ENCODE results near the gene PTPRE.
"Not testable (repeated sequence)": the region's sequence is repeated elsewhere in the genome, so short reads cannot be mapped to it uniquely, and the experiment has no call there.

Gene PTPRE

DNA sequence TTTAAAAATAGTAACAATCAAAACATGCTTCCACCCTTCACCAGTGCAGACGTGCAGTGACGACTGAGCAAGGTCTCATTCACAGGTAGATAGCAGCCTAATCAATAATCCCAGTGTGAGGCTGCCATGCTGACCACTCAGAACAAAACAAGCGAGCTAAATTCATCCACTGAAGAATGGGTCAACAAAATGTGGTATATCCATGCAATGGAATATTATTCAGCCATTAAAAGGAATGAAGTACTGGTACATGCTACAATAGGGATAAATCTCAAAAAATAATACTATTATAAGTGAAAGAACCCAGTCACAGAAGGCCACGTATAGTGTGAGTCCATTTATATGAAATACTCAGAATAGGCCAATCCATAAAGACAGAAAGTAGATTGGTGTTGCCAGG, 74.0 kb downstream of the PTPRE start:
- no peak for DNase-seq (ENCODE audit: low read depth in 2 of 2)

DNA sequence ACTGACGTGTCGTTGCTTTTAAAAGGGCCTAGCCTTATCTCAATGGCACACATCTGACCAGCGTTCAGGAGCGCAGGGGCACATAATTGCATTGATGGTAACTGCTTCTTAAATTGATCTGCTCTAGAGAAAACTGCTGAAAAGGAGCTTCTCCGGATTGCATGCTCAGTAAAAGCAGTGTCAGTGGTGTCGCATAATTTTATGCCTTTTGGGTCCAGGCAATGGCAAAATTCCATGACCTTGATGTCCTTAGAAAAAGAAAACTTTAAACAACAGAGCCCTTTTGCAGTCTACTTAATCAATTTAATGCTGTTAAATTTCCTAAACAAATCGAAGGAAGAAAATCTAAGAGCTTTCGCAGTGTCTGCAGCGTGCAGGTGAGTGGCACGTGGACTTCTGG, 75.7 kb downstream of the PTPRE start:
- DNase-seq (ENCODE audit: low read depth in 2 of 2) = no peak

DNA sequence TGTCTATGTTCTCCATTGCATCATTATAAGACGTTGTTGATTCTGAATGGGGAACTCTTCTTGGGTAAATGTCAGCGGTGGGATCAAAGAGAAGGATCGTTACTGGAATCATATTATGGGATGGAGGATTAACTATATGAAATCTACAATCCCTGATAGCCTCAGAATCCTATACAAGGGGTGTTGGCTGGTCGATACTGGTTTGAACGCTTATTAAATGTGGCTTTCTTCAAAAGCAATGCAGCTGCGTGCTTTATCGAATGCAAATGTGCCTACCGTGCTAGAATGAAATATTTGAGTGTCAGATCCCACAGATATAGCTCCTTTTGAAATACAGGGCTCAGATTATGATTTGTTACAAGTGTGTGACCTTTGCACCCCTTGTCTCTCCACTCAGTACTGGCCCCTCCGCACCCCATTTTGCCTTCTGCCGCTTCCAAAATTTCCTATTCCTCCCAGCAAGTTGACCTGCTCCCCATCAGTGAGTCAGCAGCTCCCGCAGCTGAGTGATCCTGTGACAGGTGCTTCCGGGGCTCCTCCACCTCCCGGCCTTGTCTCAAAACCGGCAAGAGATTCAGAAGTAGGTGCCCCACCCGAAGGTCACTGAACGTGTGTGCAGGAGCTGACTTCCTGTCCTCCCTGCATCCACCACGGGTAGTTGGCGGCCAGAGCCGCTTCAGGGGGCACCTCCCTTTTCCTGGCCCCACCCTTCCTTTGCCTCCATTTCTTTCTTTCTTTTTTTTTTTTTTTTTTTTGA, 76.6 kb downstream of the PTPRE start:
- no peak for DNase-seq (ENCODE audit: low read depth in 2 of 2)

DNA sequence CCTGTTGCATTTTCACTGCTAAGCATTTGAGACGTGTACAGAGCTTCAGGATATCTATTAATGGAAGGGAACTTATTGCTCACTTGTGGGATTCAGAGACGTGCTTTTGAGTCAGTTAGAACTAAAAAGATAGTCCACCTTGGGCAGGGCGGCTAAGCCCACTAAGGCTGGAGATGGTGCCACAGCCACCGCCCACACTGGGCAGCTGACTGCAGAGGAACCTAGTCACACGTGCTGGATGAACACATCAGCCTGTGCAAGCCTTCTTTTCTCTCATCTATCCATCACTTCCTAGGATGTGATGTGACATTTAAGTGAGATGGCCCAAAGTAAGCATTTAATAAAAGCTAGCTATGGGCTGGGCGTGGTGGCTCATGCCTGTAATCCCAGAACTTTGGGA, 78.0 kb downstream of the PTPRE start:
- DNase-seq (ENCODE audit: low read depth in 2 of 2) = no peak

DNA sequence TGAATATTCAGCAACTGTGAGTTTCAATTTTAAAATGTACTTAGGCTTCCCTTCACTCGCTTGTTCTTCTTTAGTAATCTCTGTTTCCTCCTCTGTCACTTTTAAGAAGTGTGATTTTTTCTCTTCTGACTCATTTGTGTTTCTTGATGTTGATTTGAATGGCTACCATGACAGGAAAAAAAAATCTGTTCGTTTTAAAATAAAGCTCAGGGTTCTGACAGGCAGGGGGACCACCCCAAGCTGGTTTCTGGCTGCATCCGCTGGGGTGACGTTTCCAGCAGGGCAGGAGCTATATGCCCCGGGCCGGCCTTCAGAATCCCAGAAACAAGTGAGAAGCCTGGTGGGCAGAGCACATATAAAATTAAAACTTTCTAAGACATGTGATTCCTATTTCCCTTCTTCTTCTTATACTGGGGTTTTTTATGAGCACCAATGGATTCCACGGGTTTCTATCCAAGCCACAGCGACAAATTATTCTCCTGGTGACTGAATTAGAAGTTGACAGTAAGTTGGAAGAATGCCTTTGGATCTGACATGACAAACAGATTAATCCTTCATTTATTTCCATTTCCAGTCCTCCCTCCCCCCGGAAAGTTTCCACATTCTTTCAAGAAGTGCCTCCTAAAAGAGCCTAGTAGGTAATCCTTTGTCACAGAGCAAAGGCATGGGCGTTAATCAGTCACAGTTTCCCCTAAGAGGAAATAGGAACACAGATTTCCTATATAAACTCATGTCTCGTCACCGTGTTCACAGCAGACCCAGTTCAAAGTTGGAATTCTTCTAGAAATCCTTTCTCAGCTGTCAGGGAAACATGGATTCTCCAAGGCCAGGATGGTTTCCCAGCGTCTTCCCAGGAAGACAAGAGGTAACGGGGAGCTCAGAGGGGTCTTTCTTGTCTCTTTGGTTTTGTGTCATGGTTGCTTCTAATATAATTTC, 79.9 kb downstream of the PTPRE start:
- no peak for DNase-seq (ENCODE audit: low read depth in 2 of 2)

DNA sequence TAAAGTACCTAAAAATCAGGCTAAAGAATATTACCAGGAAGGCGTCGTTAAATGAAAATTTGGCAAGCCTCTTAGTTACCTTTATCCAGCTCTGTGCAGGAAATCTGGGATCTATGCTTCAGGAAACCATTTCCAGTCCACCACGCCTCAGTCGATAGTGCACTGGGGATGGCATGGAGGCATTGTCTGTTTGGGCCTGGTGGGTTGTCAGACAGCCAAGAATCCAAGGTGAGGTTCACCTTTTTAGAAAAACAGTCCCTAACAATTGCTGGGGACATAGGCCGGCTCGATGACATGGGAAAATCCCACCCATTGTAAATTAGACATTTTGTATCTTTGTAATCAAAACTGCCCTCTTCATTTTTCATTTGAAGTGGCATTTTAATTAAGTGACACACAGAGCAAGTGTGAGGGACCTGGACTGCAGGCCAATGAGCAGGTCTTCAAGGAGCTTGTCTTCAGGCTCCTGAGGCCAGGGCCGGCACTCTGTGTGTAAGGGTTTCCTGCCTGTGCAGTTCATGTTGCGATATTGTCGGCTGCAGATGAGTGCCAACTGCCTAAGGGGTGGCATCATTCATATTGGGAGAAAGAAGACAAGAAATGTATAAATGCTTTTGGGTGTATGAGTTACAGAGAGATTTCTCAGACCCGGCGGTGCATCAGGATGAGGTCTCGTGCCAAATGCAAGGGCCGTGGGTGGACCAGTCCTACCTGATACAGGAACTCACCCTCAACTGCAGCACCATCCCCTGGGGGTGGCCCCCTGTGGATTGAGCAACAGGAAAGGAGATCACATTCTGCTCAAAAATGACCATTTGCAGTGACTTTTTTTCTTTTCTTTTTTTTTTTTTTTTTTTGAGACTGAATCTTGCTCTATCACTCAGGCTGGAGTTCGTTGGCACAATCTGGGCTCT, 80.8 kb downstream of the PTPRE start:
- DNase-seq (ENCODE audit: low read depth in 2 of 2) = no peak

DNA sequence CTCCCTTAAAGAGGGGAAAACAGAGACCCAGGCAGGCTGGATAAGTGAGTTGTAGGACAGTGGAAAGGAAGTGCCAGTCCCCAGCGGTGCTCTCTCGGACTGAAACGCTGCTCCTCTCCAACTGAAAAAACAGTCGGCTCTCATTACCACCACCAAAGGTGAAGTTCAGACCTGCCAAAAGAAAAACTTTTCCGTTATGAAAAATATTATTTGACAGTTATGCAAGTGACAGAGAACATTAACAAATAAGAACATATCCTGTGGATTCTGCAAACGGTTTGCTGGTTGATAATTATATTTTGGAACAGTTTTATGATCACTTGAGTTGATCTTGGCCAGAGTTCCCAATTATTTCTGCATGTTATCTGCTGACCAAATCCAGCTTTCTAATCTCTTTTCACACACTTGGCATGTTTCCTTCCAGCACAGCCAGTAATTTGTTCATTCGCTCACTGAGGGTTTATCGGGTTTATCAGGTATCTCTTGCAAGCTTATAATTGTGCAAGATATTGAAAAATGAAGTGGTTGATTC, 82.6 kb downstream of the PTPRE start:
- DNase-seq (ENCODE audit: low read depth in 2 of 2) = no peak

DNA sequence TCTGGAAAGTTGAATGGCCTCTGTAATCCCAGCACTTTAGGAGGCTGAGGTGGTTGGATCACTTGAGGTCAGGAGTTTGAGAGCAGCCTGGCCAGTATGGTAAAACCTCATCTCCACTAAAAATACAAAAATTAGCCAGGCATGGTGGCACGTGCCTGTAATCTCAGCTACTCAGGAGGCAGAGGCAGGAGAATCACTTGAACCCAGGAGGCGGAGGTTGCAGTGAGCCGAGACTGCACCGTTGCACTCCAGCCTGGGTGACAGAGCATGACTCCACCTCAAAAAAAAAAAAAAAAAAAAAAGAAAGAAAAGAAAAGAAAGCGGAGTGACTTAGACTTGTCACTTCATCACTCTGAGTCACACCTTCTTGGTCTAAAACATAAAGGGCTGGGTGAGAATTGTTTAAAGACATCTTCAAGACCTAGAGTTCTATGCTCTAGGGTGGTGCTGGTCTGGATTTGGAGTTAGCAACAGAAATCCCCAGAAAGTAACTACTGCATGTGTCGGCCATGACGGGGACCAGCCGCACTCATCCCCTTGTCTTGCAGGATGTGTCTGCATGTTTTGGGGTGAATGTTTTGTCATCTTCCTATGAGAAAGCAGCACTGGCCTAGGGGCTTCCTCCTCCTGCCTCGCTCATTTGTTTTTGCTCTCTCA, 83.4 kb downstream of the PTPRE start:
- DNase-seq (ENCODE audit: low read depth in 2 of 2) = not testable (repeated sequence)

DNA sequence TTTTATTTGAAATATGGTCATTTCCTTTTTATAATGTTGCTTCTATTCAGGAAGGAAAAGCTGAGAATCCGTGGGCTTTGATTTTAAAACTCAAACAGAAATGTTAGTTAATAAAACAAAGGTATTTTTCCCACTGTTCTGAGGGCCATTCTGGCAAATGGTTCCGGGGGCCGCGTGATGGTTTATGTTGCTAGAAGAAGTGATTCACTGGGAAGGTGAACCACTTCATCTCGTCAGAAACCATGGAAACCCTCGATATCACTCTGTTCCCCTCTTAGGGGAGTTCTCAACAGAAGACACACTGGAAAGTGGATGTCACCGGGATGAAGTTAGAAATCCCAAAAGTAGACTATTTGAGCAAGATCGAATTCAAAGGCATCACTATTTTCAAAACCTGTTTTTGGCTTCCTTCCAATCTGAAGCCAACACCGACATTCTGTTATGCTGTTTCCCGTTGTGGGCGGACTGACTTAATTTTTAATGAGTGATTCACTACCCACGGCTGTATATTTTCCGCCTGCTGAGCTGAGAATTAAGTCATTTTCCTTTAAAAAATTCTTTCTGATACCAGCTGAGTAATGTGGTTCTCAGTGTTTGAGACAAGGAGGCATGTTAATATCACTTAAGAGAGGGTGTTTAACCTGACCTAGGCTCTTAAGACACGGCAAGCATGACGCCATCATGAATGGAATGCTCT, 84.1 kb downstream of the PTPRE start:
- peak in 1 of 2 donors; percentile 17 for DNase-seq (ENCODE audit: low read depth in 2 of 2)

DNA sequence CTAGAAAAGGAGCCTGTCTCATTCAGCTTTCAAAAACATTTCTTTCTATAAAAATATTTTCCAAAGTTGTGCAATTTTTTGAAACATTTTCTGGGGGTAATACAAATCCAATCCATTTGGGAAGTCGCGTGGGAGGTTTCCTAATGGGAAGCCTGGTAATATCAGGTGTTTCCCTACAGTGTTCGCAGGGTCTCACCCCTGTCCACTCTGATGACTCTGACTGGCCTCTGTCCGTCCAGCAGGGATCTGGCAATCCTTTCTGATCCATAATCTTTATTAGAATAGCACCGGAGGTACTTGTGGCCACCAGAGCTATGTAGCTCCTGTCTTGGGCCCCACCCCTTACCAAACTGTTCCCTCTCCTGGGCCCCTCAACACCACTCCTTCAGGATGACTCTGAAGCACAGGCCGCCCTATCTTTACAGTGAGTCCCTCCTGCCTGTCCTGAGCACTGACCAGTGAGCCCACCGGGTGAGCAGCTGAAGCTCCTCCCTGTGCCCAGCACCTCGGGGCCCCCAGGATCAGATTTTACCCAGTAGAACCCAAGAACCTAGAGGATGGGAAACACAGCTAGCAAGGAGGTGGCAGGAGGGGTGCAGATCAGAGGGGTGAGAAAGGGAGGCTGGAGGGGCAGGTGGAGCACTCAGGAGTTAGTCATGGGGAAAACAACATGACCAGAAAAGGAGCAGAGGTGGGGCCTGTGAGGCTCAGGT, 84.8 kb downstream of the PTPRE start:
- DNase-seq (ENCODE audit: low read depth in 2 of 2) = no peak

DNA sequence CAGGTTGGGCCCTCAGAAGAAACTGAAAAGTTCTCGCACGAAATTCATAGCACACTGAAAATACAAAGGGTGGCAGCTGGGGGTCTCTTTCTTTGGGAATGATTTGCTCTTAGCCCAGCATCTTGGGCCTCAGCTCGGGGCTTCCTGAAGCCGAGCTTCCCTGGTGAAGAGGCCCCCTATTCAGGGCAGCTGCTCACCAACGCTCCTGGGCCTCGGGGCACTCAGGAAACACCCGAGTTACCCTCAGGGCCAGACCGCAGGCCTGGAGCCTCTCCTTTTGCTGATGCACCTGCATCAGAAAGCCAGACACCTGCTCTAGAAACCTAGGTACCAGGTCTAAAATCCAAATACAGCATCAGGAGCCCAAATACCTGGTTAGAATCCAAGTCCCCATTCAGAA, 85.5 kb downstream of the PTPRE start:
- no peak for DNase-seq (ENCODE audit: low read depth in 2 of 2)

DNA sequence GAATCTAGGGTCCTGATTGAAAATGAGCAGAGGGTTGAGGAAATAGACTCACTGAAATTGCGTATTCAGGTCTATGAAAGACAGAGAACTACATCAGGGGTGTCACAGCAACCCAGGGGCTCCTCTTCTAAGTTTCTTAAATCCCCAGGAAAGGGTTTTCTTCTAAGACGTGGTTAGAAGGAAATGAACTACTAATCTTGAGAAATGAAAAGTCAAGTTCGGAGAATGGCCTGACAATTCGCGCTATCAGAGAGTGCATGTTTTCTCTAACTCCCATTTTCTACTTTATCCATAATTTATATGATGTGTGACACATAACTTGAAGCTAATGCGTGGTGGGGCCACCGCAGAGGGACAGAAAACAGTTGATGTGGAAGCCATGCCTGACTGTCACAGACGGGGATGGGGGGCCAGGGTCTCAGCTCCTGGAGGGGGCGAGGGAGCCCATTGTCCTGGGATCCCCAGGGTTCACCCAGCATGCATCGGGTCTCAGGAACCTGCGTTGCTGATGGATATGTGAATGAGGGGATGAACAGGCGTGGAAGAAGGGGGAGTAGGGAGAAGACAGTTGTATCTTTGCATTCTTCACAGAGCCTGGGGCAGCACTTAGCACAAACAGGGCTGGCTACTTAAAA, 86.3 kb downstream of the PTPRE start:
- no peak for DNase-seq (ENCODE audit: low read depth in 2 of 2)

DNA sequence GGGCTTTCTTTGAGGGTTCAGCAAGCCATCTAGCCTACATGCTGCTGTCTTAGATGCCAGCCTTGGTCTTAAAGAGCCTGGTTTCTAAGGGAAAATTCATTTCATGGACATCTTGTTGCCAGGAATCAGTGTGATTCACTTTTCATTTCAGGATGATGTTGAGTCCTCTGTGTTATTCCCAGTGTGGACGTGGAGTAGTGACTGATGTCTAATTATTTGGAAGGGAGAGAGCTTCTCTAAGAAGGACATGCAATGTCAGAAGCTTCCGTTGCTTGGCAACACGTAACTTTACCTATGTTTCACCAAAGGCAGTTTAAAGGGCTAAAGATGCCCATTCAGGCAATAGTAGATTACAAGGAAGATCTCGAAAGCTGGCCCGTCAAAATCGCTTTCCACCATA, 89.0 kb downstream of the PTPRE start:
- no peak for DNase-seq (ENCODE audit: low read depth in 2 of 2)

DNA sequence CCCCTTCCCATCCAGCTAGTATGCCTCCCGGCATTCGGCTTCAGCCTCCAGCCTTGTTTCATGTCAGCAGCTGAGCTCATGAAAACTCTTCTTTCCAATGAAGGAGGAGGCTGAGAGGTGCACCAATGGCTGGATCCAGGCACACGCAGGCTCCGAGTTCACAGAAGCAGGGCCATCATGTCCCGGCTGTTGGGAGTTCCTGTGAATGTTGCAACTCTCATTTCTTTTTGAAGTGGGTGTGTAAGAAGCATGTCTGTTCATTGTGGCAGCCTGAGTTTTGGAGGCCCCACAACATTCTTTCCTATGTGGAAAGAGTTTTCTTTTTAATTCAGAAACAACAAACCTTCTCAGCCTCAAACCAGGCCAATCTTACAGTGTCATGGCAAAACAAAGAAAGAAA, 89.7 kb downstream of the PTPRE start:
- DNase-seq (ENCODE audit: low read depth in 2 of 2) = no peak

DNA sequence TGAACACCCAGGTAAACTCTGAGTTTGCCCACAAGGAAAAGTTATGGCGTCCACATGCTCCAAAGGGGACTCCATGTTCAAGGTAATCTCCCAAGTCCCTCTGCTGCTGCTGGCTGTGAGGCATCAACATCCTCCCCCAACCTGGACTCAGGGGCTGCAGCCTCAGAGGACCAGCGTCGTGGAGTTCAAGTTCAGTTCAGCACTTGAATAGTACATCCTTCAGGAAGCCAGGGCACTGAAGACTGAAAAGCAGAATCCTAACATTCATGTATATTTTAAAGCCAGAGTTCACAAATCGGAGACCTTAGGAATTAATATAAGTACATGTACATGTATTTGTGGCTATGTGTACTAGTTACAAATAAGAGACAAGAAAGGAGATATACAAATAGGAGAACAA, 90.4 kb downstream of the PTPRE start:
- DNase-seq (ENCODE audit: low read depth in 2 of 2) = no peak

DNA sequence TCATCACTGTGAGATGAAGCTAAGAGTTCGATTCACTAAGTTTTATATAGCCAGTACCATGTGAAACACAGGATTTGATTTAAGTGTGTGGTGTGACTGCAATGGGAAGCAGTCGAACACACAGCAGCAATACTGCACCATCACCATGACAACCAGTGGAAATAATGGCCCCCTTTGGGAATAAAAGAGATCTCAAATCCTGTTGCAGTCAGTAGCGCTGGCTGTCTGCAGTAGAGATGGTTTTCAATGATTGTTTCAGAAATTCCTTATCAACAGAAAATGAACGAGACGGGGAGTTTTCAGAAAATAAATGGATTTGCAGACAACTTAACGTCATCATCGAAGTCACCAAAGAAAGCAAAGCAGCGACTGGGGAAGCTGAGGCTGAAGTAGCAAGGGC, 91.0 kb downstream of the PTPRE start:
- no peak for DNase-seq (ENCODE audit: low read depth in 2 of 2)

DNA sequence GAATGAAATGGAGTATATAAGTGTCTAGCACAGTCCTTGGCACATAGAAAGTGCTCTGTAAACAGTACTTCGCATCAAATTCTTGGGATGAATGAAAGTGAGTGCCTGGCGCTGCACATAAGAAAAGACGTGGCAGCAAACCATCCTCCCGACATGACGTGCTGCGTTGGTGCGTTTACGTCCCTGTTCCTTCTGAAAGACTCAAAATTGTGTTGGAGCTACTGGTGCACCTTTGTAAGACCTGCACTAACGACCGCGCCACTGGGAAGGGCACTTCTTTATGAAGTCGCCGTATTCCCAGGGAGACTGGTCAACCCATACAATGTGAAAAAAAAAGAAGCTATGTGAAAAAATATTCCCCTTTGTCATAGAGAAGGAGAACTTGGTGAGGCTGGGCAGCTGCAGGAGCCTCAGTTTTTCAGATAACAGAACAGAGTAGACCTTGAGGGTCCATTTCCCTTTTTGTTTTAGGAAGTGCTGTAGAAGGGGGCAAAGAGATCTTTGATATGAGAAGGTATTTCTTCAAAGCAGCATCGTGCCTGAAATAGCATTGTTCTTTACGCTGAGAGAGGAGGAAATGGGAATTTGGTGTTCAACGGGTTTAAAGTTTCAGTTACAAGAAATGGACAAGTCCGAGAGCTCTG, 91.7 kb downstream of the PTPRE start:
- no peak for DNase-seq (ENCODE audit: low read depth in 2 of 2)

DNA sequence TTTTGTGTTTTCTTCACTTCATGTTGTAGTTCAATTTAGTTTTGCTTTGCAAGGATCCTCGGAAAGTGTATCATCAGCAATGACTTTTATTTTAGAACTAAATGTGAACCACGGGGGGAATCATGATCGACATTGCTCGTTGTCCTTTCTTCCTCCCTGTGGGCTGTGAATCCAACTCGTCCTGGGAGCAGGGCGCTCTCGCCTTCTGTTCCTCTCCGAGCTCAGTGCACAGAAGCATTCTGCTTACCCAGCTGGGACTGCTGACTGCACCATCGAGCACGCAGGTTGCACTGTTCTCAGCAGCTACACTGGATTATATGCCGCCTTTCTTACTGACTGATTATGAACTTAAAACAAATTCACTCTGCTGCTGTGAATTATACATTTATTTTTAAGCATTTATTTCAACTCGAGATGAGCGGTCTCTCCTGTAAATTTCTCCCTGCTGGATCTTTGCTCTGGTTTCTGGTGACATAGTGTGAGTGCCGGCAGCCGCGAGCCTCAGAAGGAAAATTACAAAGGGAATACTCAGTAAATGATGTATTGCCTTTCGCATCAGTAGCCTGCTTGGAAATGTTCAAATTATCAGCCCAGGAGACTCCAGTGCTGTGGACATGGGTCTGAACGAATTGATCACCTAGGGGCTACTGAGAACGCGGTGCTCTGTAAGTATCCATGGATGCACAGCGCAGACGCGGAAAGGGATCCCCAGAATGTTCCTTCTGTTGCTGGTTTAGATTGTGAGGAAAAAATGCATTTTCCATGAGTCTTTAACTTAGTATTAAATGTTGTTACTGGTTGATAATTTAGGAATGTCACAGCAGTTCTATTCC, 92.6 kb downstream of the PTPRE start:
- DNase-seq (ENCODE audit: low read depth in 2 of 2) = no peak
